Activated CD4-positive, CD25-positive, alpha-beta regulatory T cell treated with anti-CD3 and anti-CD28 coated beads, Interleukin-2, amount 50 U/mL, for 24 hours (primary cell): Measurements from ENCODE around the gene TSPAN3.

Source experiments
- ATAC-seq, 2 donors: fragments of 150-1000 bp; cut with Tn5 transposase; one replicate each; pipeline ENCODE4 v1.10.0; 2021; ENCODE audit warnings: mild to moderate bottlenecking in 1 of 2, moderate library complexity in 1 of 2

Gene TSPAN3

DNA sequence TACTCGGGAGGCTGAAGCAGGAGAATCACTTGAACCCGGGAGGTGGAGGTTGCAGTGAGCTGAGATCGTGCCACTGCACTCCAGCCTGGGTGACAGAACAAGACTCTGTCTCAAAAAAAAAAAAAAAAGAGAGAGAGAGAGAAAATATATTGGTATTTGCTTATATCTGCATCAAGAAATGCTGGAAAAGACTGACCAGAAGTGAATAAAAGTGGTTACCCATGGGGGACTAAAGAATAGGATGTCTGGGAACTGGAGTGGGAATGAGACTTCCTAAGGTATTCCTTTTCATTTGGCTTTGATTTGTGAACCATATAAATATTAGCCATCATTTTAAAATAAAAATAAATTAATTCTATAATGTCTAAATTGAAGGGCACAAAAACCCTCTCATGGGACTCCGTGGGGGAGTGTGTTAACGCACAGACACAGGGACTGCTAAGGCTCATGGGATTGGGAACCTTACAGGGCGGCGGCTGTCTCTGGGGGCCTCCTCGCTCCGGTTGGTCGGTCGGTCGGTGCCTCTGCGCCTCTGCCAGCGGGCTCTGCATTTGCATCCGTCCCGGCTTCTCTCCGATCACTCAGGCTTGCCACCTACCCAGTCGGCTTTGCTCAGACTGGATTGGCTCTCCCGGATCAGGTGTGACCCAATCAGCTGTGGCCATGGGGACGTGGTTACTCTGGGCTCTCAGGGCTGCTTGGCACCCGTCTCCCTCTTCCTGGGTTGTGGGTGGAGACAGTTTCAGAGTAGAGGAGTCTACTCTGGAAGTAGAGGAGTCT lies 12.7 kb upstream of the TSPAN3 start:
- ATAC-seq, result peak; percentile 88 to 90

GRCh38 chr15:77081971-77082370 lies 11.1 kb upstream of the TSPAN3 start:
- no peak for ATAC-seq

DNA sequence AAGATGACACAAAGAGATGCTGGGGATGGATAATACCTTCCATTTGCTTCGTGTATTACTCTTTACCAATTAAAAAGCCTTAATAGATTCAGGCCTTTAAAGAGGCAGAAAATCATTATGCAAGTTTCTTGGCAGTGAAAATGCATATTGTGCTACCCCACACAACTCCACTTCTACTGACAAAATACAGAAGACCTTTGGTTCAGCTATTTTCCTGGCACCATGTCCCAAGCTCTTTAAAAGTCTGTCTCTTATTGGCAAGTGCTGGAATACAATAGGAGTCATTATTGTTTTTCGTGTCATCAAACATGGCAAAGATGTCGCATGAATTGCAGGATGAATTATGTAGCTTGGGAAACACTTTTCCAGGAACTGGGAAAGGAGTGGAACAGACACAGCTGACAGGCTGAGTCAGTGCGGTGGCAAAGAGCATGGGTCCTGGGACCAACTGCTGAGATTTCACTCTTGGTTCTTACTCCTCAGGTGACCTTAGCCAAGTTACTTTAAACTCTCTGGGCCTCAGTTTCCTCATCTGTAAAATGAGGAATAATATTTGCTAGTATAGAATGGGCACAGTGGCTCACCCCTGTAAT lies 5.5 kb upstream of the TSPAN3 start:
- no peak for ATAC-seq

- ATAC-seq, result no peak
These were observed 4.6 kb upstream of the TSPAN3 start for GRCh38 chr15:77075528-77075927.

- ATAC-seq, result no peak
These were observed 3.4 kb upstream of the TSPAN3 start for GRCh38 chr15:77074350-77074749.

GRCh38 chr15:77071305-77072223 lies 655 bp upstream of the TSPAN3 start:
- ATAC-seq, result no peak

- ATAC-seq, result no peak
These were observed 772 bp downstream of the TSPAN3 start for GRCh38 chr15:77070180-77070494.

- ATAC-seq, result no peak
These were observed 1.3 kb downstream of the TSPAN3 start for GRCh38 chr15:77069521-77070121.

DNA sequence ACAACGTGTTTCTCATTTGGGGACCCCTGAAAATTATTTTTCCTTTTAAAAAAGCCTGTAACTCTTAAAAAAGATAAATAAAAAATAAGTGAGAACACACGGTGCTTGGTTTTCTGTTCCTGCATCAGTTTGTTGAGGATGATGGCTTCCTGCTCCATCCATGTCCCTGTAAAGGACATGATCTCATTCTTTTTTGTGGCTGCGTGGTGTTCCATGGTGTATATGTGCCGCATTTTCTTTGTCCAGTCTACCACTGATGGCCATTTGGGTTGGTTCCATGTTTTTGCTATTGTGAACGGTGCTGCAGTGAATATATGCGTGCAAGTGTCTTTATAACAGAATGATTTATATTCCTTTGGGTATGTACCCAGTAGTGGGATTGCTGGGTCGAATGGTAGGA lies 2.3 kb downstream of the TSPAN3 start:
- no peak for ATAC-seq

- ATAC-seq, result no peak
These were observed 3.1 kb downstream of the TSPAN3 start for GRCh38 chr15:77067691-77068367.

GRCh38 chr15:77066971-77067690 lies 3.8 kb downstream of the TSPAN3 start:
- ATAC-seq, result no peak

DNA sequence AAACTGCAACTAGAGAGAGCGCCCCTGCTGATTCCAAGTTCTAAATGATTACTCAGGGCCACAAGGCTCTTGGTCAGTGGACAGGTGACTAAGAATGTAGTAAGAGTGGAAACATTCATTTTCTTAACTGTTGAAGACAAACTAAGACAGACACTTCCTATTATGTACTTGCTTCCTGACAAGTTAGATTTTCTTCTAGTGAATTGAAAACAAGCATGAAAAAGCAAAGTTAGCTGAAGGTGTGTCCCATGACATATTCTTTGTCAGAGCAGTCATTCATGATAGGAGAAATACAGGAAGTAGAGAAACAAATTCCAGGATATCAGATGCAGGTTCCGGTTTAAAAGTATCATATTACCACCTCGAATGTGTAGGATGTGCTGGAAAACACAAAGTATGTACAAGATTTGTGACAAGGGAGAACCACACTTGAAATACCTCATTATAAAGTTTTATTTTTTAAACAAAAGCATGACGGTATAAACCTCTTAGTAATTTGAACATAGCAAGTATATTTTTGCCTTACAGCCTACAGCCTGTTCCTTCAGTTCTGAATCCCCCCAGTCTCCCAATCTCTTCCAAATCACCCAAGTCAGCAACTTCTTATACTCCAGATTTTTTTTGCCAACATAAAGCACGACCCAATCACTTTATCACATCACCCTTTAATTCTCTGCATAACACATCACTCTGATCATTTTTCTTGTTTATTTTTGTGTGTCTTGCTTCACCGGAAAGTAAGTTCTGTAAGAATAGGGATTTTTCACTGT lies 6.2 kb downstream of the TSPAN3 start:
- ATAC-seq, result no peak

DNA sequence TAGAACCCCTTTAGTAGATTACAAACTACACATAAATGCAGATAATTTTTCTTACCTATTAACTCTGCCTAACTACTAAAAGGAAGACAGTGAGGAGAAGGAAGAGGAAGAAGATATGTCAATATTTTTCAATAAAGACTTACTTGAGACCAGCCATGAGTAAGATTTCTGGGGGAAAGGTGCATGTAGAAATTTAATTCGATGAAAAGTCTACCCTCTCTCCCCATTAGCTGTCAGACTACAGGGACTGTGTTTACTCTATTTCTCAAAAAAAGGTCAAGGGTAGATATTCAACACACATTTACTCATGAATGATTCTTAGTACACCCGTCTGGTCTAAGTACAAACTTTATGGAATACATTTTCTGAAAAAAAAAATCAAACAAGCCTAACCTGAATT lies 6.8 kb downstream of the TSPAN3 start:
- ATAC-seq, result no peak

DNA sequence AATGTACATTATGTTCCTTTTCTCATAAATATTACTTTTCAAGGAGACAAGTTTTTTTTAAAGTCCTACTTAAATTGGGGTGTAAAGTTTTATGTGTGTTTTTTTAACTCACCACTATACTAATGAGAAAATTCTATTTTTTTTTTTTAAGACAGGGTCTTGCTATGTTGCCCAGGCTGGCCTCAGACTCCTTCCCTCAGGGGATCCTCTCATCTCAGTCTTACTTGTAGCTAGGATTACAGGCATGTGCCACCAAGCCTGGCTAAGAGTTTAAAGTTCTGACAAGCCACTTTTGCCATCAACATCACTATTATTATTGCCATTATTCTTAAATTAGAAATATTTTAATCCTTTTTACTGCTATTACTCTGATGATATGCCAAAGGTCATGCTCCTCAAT lies 7.7 kb downstream of the TSPAN3 start:
- no peak for ATAC-seq

GRCh38 chr15:77060546-77060945 lies 10.4 kb downstream of the TSPAN3 start:
- no peak for ATAC-seq

- no peak for ATAC-seq
These were observed 11.0 kb downstream of the TSPAN3 start for GRCh38 chr15:77059786-77060361.

DNA sequence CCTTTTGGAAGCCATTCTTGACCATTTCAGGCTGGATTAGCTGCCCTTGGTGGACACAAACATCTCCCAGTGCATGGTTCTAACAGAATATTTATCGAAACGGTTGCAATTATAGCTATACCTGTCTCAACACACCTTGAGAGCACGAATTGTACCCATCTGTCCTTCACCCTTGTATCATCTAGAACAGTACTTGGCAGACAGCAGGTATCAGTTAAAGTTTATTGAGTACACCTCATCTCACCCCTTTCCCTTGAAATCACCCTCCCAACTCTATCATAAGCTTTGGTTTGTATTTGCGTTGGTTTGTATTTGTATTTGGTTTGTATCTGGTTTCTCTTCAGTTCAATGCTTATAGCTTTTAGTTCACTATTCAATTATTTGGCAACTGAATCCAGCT lies 12.4 kb downstream of the TSPAN3 start:
- no peak for ATAC-seq

DNA sequence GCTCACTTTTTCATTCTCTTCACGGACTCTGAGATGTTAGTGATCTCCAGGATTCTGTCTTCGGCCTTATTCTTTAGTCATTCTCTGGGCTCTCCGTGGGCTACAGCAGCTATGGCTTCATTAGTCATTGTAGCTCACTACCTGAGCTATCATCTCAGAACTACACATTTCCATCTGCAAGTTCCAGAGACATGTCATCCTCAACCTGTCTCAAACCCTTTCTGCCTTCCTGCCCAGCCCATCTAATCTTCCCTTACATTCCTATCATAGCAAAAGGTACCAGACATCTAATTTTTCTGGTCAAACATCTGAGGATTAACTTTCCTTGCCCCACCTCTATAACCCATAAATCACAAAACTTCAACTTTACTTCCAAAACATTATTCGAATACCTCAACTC lies 13.2 kb downstream of the TSPAN3 start:
- ATAC-seq, result no peak

GRCh38 chr15:77057072-77057471 lies 13.8 kb downstream of the TSPAN3 start:
- ATAC-seq, result no peak

- no peak for ATAC-seq
These were observed 17.2 kb downstream of the TSPAN3 start for GRCh38 chr15:77053709-77054108.

- no peak for ATAC-seq
These were observed 18.4 kb downstream of the TSPAN3 start for GRCh38 chr15:77052556-77052955.
